ENCODE measurements around the gene ANO4.

The ANO4 gene

DNA sequence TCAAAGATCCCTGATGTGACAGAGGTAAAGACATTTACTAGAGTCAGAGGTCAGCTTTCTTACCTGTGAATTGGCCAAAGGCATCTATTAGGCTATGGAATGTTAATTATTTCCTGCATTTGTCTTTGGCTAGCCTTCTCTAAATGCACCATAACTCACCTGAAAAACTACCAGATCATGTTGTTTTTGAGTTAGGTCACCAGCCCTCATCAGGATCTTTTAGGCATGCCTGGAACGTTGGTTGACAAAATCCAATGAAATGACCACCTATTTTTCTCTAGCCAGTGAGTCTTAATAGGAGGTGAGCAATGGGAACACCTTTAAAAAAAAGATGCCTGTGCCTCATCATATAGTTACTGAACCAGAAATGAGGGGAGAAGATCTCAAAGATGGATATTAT, 46.2 kb downstream of the ANO4 start:
- Histone ChIP-seq H3K36me3 (ENCODE audit: control insufficient read depth, insufficient read depth, low read length) (no peaks in the 10 kb centered on the region), H3K27ac (ENCODE audit: insufficient read depth, low read depth, low read length, poor library complexity, severe bottlenecking) (no peak overlapping the region), H3K27me3 (ENCODE audit: control insufficient read depth, insufficient read depth, low read length, poor library complexity, severe bottlenecking) (no peaks in the 10 kb centered on the region), H3K4me1 (ENCODE audit: control insufficient read depth, insufficient read depth, low read length) (no peaks in the 10 kb centered on the region), H3K9me3 (ENCODE audit: control insufficient read depth, low read length) (no peaks in the 10 kb centered on the region), H3K4me3 (ENCODE audit: insufficient read depth, low read depth, low read length) (no peak overlapping the region)
- 90 to 96% methylated on average over 1 of the region's 1 CpG for WGBS, 2 experiments

DNA sequence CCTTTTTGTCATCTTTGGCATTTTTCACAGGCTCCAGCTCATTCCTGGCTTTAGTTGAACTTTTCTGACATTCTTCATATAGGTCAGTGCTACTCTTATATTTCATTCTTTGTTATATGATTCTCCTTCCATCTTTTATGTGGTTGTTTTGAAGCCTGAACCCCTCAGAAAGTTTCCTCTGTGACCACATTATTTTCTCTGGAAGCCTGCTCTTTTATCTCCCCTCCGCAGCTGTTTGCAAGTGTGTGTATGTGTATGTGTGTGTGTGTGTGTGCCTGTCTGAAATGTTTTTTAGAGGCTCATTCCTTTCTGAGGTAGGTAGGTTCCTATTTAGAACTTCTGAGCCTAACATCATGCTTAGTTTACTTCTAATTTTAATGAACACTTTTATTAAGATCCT, 47.6 kb downstream of the ANO4 start:
- Histone ChIP-seq H3K36me3 (ENCODE audit: control insufficient read depth, insufficient read depth, low read length) (no peaks in the 10 kb centered on the region), H3K27ac (ENCODE audit: insufficient read depth, low read depth, low read length, poor library complexity, severe bottlenecking) (no peak overlapping the region), H3K4me3 (ENCODE audit: insufficient read depth, low read depth, low read length) (no peak overlapping the region), H3K27me3 (ENCODE audit: control insufficient read depth, insufficient read depth, low read length, poor library complexity, severe bottlenecking) (no peaks in the 10 kb centered on the region), H3K4me1 (ENCODE audit: control insufficient read depth, insufficient read depth, low read length) (no peaks in the 10 kb centered on the region), H3K9me3 (ENCODE audit: control insufficient read depth, low read length) (no peaks in the 10 kb centered on the region)
- 67% methylated on average over 1 of the region's 1 CpG; no CpG with 5 or more reads in 1 of the 2 experiments for WGBS, 2 experiments

DNA sequence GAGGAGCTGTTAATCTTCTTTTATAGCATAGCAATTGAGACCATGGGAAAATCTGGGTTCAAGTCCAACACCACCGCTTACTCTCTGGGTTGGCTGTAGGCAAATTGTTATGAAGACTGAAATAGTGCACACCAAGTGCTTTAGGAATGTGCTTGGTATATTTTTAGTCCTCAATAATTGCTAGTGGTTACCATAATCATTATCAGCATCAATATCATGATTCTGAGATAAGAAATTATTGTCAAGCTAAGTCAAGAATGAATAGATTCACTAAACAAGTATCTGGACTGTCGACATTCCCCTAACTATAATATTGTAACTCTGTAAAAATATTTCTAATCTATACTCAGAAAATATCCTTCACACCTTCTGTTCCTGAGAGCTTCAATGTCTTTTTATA, 48.5 kb downstream of the ANO4 start:
- Histone ChIP-seq H3K36me3 (ENCODE audit: control insufficient read depth, insufficient read depth, low read length) (no peaks in the 10 kb centered on the region), H3K4me1 (ENCODE audit: control insufficient read depth, insufficient read depth, low read length) (no peaks in the 10 kb centered on the region), H3K27me3 (ENCODE audit: control insufficient read depth, insufficient read depth, low read length, poor library complexity, severe bottlenecking) (no peaks in the 10 kb centered on the region), H3K9me3 (ENCODE audit: control insufficient read depth, low read length) (no peaks in the 10 kb centered on the region), H3K4me3 (ENCODE audit: insufficient read depth, low read depth, low read length) (no peak overlapping the region), H3K27ac (ENCODE audit: insufficient read depth, low read depth, low read length, poor library complexity, severe bottlenecking) (no peak overlapping the region)
- WGBS, 2 experiments = 83 to 84% methylated on average over 1 to 2 of the region's 2 CpGs

- Histone ChIP-seq H3K27me3 (ENCODE audit: control insufficient read depth, insufficient read depth, low read length, poor library complexity, severe bottlenecking) (no peaks in the 10 kb centered on the region), H3K4me3 (ENCODE audit: insufficient read depth, low read depth, low read length) (no peak overlapping the region), H3K27ac (ENCODE audit: insufficient read depth, low read depth, low read length, poor library complexity, severe bottlenecking) (no peak overlapping the region), H3K9me3 (ENCODE audit: control insufficient read depth, low read length) (no peaks in the 10 kb centered on the region), H3K4me1 (ENCODE audit: control insufficient read depth, insufficient read depth, low read length) (no peaks in the 10 kb centered on the region), H3K36me3 (ENCODE audit: control insufficient read depth, insufficient read depth, low read length) (no peaks in the 10 kb centered on the region)
- 88 to 92% methylated on average over 3 of the region's 3 CpGs for WGBS, 2 experiments
Observed at GRCh38 chr12:100845095-100845494, 50.5 kb downstream of the ANO4 start.

DNA sequence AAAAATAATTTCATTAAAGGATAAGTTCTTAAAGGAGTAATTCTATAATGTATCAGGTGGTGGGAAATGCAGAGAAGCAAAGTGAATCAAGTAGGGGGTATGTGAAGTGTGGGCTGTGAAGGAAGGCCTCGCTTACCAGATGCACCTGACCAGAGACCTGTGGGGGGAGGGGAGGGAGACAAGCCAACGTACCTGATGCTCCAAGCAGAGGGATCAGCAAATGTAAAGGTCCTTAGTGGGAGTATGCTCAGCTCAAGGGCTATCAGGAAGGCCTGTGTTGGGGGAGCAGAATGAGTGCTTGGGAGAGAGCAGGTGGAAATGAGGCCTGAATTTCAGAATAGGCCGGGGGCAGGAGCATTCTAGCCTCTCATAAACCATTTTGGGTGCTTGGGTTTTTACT, 57.1 kb downstream of the ANO4 start:
- Histone ChIP-seq H3K27me3 (ENCODE audit: control insufficient read depth, insufficient read depth, low read length, poor library complexity, severe bottlenecking) (no peaks in the 10 kb centered on the region), H3K4me3 (ENCODE audit: insufficient read depth, low read depth, low read length) (no peak overlapping the region), H3K36me3 (ENCODE audit: control insufficient read depth, insufficient read depth, low read length) (no peaks in the 10 kb centered on the region), H3K9me3 (ENCODE audit: control insufficient read depth, low read length) (no peaks in the 10 kb centered on the region), H3K27ac (ENCODE audit: insufficient read depth, low read depth, low read length, poor library complexity, severe bottlenecking) (no peak overlapping the region), H3K4me1 (ENCODE audit: control insufficient read depth, insufficient read depth, low read length) (no peaks in the 10 kb centered on the region)
- WGBS, 2 experiments = 55 to 59% methylated on average over 3 of the region's 3 CpGs

GRCh38 chr12:100857418-100857817, 62.8 kb downstream of the ANO4 start:
- H3K27me3 ChIP-seq (ENCODE audit: control insufficient read depth, insufficient read depth, low read length, poor library complexity, severe bottlenecking) = no peaks in the 10 kb centered on the region
- no peaks in the 10 kb centered on the region for H3K4me1 ChIP-seq (ENCODE audit: control insufficient read depth, insufficient read depth, low read length)
- no peaks in the 10 kb centered on the region for H3K36me3 ChIP-seq (ENCODE audit: control insufficient read depth, insufficient read depth, low read length)
- H3K27ac ChIP-seq (ENCODE audit: insufficient read depth, low read depth, low read length, poor library complexity, severe bottlenecking) = no peak overlapping the region
- no peak overlapping the region for H3K4me3 ChIP-seq (ENCODE audit: insufficient read depth, low read depth, low read length)
- no peaks in the 10 kb centered on the region for H3K9me3 ChIP-seq (ENCODE audit: control insufficient read depth, low read length)
- 80 to 87% methylated on average over 3 of the region's 4 CpGs for WGBS, 2 experiments

DNA sequence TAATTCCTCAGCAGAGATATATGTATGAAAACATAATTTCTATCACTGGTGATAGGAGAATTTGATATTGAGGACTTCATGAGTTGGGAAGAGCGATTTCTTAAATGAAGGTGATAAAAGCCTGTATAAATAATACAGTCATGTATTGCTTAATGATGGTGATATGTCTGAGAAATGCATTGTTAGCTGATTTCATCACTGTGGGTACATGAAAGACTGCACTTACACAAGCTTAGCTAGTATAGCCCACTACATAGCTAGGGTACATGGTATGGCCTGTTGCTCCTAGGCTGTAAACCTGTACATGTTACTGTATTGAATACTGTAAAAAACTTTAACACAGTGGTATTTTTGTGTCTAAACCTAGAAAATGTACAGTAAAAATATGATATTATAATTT, 63.4 kb downstream of the ANO4 start:
- Histone ChIP-seq H3K27me3 (ENCODE audit: control insufficient read depth, insufficient read depth, low read length, poor library complexity, severe bottlenecking) (no peaks in the 10 kb centered on the region), H3K9me3 (ENCODE audit: control insufficient read depth, low read length) (no peaks in the 10 kb centered on the region), H3K4me1 (ENCODE audit: control insufficient read depth, insufficient read depth, low read length) (no peaks in the 10 kb centered on the region), H3K27ac (ENCODE audit: insufficient read depth, low read depth, low read length, poor library complexity, severe bottlenecking) (no peak overlapping the region), H3K36me3 (ENCODE audit: control insufficient read depth, insufficient read depth, low read length) (no peaks in the 10 kb centered on the region), H3K4me3 (ENCODE audit: insufficient read depth, low read depth, low read length) (no peak overlapping the region)
- WGBS, 2 experiments = 100% methylated on average over 1 of the region's 1 CpG

GRCh38 chr12:100858656-100859055, 64.1 kb downstream of the ANO4 start:
- Histone ChIP-seq H3K27ac (ENCODE audit: insufficient read depth, low read depth, low read length, poor library complexity, severe bottlenecking) (no peak overlapping the region), H3K4me1 (ENCODE audit: control insufficient read depth, insufficient read depth, low read length) (no peaks in the 10 kb centered on the region), H3K4me3 (ENCODE audit: insufficient read depth, low read depth, low read length) (no peak overlapping the region), H3K36me3 (ENCODE audit: control insufficient read depth, insufficient read depth, low read length) (no peaks in the 10 kb centered on the region), H3K9me3 (ENCODE audit: control insufficient read depth, low read length) (no peaks in the 10 kb centered on the region), H3K27me3 (ENCODE audit: control insufficient read depth, insufficient read depth, low read length, poor library complexity, severe bottlenecking) (no peaks in the 10 kb centered on the region)
- WGBS, 2 experiments = 71 to 92% methylated on average over 1 of the region's 1 CpG

- no peak overlapping the region for H3K4me3 ChIP-seq (ENCODE audit: insufficient read depth, low read depth, low read length)
- WGBS, 2 experiments = 92 to 98% methylated on average over 4 of the region's 5 CpGs
- no peaks in the 10 kb centered on the region for H3K9me3 ChIP-seq (ENCODE audit: control insufficient read depth, low read length)
- no peaks in the 10 kb centered on the region for H3K27me3 ChIP-seq (ENCODE audit: control insufficient read depth, insufficient read depth, low read length, poor library complexity, severe bottlenecking)
- no peaks in the 10 kb centered on the region for H3K4me1 ChIP-seq (ENCODE audit: control insufficient read depth, insufficient read depth, low read length)
- H3K36me3 ChIP-seq (ENCODE audit: control insufficient read depth, insufficient read depth, low read length) = no peaks in the 10 kb centered on the region
- H3K27ac ChIP-seq (ENCODE audit: insufficient read depth, low read depth, low read length, poor library complexity, severe bottlenecking) = no peak overlapping the region
Observed at GRCh38 chr12:100859063-100859627, 64.6 kb downstream of the ANO4 start.

DNA sequence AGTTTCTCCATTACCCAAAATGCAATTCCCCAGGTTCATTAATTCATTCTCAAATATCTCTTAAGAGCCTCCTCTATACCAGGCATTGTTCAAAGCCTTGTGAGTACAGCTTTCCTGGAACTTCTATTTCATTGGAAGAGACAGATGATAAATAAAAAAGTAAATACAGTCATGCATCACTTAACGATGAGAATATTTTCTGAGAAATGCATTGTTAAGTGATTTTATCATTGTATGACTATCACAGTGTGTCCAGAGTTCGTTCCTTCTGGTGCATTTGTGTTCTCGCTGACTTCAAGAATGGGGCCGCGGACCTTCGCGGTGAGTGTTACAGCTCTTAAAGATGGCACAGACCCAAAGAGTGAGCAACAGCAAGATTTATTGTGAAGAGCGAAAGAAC, 66.0 kb downstream of the ANO4 start:
- H3K27me3 ChIP-seq (ENCODE audit: control insufficient read depth, insufficient read depth, low read length, poor library complexity, severe bottlenecking) = no peaks in the 10 kb centered on the region
- H3K36me3 ChIP-seq (ENCODE audit: control insufficient read depth, insufficient read depth, low read length) = no peaks in the 10 kb centered on the region
- H3K4me3 ChIP-seq (ENCODE audit: insufficient read depth, low read depth, low read length) = no peak overlapping the region
- H3K9me3 ChIP-seq (ENCODE audit: control insufficient read depth, low read length) = no peaks in the 10 kb centered on the region
- no peaks in the 10 kb centered on the region for H3K4me1 ChIP-seq (ENCODE audit: control insufficient read depth, insufficient read depth, low read length)
- H3K27ac ChIP-seq (ENCODE audit: insufficient read depth, low read depth, low read length, poor library complexity, severe bottlenecking) = no peak overlapping the region
- 94 to 97% methylated on average over 8 of the region's 8 CpGs for WGBS, 2 experiments

- no peaks in the 10 kb centered on the region for H3K27me3 ChIP-seq (ENCODE audit: control insufficient read depth, insufficient read depth, low read length, poor library complexity, severe bottlenecking)
- H3K9me3 ChIP-seq (ENCODE audit: control insufficient read depth, low read length) = no peaks in the 10 kb centered on the region
- no peak overlapping the region for H3K4me3 ChIP-seq (ENCODE audit: insufficient read depth, low read depth, low read length)
- no peak overlapping the region for H3K27ac ChIP-seq (ENCODE audit: insufficient read depth, low read depth, low read length, poor library complexity, severe bottlenecking)
- 90 to 93% methylated on average over 4 of the region's 4 CpGs for WGBS, 2 experiments
- H3K36me3 ChIP-seq (ENCODE audit: control insufficient read depth, insufficient read depth, low read length) = no peaks in the 10 kb centered on the region
- no peaks in the 10 kb centered on the region for H3K4me1 ChIP-seq (ENCODE audit: control insufficient read depth, insufficient read depth, low read length)
Observed at GRCh38 chr12:100862676-100863075, 68.1 kb downstream of the ANO4 start.

Data from ectodermal cell (in vitro differentiated cells).